Measurements from ENCODE around the gene SESN3.
"Not testable (repeated sequence)": the region's sequence is repeated elsewhere in the genome, so short reads cannot be mapped to it uniquely, and the experiment has no call there.

Gene SESN3, protein sequence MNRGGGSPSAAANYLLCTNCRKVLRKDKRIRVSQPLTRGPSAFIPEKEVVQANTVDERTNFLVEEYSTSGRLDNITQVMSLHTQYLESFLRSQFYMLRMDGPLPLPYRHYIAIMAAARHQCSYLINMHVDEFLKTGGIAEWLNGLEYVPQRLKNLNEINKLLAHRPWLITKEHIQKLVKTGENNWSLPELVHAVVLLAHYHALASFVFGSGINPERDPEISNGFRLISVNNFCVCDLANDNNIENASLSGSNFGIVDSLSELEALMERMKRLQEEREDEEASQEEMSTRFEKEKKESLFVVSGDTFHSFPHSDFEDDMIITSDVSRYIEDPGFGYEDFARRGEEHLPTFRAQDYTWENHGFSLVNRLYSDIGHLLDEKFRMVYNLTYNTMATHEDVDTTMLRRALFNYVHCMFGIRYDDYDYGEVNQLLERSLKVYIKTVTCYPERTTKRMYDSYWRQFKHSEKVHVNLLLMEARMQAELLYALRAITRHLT

DNA sequence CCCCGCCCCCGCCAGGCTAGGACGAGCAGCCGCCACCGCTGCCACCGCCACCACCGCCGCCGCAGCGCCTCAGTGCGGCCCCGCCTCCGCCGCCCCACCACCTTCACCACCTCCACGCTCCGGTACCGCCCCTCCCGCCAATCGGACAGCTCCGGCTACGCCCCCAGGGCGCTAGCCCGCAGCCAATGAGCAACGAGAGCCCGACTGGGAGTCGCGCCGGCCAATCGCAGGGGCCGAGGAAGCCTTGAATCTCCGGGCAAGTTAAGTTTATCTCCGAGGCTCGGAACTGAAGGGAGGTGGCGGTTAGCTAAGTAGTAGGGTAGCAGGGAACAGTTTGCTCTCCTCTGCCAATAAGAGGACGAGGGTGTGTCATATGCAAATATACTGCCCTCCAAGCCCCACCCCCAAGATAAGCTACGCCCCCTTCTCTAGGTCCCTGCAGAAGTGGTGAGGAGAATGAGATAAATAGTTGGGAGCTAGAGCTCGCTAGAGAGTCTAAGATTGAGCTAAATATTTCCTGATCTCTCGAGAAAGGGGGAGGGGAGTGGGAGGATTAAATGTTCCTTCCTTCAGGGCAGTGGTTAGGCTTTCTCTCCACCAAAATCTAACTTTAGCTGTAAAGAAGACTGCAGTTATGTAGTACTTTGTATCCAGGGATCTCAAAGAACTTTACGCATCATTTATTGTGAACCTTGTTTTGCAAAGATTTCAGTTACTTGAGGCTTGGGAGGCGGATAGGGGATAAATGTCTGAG, at the start of gene SESN3:
SESN3 (minus strand) TSS at position 76 of the 754 bp plus-strand sequence. CDS start 342 bp downstream, outside the sequence.
- DNase-seq (ENCODE audit: low read depth, low spot score), result peak; percentile 99

DNA sequence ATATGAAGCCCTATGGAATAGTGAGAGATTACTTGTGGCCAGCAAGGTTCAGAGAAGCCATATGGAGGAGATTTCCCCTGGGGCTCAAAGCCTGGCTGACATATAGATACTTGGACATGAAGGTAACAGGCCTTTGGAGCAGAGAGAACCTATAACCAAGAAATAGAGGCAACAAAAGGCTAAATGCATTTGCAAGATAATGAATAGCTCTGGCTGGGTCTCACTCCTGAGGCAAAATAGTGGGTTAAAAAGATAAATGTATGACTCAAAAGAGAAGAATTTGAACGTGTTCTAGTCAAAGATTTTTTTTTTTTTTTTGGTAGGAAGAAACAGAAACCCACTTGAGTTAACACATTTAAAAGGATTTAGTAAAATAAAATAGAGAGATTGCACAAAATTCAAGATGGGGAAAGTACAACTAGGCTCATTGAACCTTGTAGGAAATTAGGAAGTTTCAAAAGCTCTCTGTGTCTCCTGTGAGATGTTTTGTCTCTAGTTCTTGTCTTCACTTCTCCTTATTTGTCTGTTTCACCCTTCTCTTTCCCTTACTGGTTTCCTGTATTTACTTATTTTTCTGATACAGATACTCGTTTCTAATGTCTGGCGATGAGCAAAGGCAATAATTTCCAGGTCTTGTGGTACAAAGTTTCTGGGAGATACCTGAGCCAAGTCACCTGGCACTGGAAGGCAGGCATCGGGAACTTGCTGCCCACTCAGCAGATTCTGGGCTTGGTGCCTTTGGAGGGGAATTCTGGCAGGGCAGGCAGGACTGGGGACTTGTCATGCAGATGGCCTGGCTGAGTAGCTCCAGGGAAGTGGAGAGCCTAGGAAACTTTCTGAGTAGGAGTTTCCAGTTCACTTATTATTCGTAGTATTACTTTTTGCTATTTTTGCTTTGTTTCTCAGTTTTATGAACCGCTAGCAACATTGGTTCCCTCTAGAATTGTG, 49.2 kb upstream of the SESN3 start:
- peak; percentile 78 for DNase-seq (ENCODE audit: low read depth, low spot score)

DNA sequence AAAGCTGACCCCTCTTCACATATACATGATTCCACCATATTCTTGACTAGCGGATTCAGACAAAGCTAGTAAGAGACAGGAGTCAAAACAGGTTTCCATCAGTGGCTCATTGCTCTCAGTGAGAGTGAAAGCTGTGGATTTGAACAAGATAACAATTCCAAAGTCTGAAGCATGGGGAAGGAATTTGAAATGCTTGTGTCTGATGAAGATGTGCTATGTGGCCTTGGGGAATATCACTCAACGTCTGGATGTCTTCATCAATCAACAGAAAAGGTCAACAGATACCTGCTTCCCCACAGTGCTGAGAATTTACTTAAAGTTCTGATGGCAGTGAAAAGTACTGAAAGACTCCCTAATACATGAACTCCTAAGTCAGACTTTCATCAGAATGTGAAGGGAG, 46.9 kb upstream of the SESN3 start:
- DNase-seq (ENCODE audit: low read depth, low spot score), result peak; percentile 47

DNA sequence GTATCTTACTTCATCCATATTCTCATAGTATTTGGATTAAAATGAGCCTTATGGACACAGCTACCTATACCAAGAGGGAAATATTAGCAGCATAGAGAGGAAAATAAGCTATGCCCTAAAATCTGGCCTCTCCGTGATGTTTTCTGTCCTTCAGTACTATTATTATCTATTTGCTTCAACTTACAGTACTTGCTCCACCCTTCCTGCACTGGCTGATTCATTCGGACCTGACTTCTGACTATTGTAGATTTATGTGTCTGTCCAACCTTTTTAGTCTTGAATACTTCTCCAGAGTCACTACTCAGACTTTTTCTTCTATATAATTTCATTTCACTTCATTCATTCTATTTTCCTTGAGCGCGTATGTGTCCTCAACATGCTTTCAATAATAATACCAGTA, 45.1 kb upstream of the SESN3 start:
- no peak for DNase-seq (ENCODE audit: low read depth, low spot score)

DNA sequence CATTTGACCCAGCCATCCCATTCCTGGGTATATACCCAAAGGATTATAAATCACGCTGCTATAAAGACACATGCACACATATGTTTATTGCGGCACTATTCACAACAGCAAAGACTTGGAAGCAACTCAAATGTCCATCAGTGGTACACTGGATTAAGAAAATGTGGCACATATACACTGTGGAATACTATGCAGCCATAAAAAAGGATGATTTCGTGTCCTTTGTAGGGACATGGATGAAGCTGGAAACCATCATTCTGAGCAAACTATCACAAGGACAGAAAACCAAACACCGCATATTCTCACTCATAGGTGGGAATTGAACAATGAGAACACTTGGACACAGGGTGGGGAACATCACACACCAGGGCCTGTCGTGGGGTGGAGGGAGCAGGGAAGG, 42.6 kb upstream of the SESN3 start:
- not testable (repeated sequence) for DNase-seq (ENCODE audit: low read depth, low spot score)

DNA sequence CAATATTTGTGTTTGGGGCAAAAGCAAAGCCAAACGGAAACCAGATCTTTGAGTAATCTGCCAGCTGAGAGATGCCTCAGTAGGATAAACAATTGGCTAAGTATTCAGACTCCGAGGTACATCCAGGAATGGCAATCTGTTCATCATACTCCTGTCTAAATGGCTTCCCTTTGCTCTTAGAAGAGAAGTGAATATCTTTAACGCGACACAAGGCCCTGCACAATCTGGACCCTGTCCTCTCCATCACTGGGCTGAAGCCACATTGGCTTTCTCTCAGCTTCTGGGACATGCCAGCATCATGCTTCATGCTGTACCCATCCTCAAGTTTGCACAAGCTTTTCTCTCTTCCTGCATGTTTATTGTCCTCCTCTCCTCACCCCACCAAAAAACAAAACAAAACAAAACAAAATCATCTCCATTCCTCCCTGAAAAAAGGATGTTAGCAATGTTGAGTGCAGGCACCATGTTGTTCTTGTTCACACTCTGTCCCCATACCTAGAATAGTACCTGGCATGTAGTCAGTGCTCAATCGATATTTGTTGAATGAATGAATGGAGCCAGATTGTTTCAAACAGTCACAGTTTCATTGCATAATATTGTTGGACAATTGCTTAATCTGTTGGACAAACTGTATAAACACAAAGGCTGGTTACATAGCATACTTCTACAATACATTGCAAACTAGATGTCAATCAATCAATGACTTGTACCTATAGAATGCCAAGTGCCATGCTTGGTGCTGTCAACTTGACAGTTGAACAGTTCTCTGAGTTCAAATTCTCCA, 38.2 kb upstream of the SESN3 start:
- no peak for DNase-seq (ENCODE audit: low read depth, low spot score)

DNA sequence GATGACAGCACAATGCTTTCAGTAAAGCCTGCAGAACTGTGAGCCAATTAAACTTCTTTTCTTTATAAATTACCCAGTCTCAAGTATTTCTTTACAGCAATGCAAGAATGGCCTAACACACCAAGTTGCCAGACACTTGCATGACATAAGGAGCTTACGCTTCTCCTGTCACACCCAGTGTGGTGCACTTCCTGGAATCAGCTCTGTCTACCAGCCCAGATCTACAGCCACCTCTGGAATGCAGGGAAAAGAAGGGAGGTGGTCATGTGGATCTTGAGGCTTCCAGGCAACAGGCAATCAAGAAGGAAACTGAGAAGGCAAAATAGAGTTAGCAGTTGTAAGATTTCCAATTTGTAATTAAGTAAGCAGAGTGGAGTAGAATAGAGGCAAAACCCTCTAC, 37.4 kb upstream of the SESN3 start:
- no peak for DNase-seq (ENCODE audit: low read depth, low spot score)

DNA sequence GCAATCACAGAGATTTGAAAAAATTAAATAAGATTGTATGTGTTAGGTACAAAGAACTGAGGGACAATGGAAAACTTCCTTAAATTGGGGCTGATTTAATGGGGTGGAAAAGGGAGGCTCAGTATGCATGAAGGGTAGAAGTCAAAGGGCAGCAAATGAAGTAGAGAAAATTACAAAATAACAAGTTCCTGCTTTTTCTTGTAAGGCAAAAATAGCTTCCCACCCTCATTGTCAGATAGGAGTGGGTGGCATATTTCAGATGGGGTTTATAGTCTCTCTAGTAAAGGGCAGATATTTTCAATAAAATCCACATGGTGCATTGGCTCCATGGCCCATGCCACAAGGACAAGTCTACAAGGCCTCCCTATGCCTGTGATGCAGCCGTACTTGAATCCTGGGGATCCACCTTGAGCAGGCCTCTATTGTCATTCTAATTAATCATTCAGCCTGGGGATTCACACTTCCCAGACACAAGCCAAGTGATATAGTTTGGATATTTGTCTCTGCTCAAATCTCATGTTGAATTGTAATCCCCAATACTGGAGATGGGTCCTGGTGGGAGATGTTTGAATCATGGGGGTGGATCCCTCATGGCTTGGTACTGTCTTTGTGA, 36.7 kb upstream of the SESN3 start:
- no peak for DNase-seq (ENCODE audit: low read depth, low spot score)

DNA sequence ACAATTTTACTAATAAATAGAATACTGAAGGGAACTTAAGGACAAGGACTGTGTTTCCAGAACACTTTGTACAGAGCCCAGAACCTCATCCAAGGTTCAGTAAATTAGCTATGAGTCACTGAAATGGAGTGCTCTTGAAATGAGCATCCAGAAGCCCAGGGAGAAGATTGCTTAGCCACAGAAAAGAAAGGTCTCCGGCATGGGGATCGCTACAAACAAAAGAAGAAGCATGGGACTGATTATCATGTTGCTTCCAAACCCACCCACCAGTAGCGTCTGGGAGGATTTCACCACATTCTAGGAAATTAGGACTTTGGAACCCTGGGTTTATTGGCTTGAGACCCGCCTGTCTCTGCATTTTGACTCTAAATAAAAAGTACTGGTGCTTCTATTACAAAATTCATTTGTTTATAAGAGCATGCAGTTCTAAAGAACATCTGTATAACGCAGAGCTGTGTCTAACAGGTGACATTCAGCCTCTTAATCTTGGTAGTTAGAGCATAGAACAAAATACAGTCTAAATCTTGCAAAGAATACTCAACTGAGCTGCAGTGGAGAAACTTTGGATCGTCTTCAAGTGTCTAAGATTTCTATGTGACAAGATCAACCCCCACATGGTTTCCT, 35.9 kb upstream of the SESN3 start:
- no peak for DNase-seq (ENCODE audit: low read depth, low spot score)

DNA sequence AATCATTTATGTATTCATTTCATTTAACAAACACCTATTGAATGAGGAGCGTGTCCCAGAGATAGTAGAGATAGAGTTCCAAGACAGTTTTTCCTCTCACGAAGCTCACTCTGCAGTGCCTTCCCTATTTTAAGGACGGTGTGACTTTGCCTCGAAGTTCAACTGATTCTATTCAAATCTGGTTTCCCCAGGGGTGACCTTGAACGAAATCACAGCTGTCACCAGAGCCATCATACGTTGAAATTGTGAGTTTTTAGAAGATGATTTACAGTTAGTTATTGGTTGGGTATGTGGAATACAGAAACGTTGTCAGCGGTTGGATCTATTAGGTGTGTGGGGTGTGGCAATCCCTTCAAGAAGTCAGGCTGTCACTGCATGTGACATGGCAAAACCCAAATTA, 33.9 kb upstream of the SESN3 start:
- DNase-seq (ENCODE audit: low read depth, low spot score), result no peak

DNA sequence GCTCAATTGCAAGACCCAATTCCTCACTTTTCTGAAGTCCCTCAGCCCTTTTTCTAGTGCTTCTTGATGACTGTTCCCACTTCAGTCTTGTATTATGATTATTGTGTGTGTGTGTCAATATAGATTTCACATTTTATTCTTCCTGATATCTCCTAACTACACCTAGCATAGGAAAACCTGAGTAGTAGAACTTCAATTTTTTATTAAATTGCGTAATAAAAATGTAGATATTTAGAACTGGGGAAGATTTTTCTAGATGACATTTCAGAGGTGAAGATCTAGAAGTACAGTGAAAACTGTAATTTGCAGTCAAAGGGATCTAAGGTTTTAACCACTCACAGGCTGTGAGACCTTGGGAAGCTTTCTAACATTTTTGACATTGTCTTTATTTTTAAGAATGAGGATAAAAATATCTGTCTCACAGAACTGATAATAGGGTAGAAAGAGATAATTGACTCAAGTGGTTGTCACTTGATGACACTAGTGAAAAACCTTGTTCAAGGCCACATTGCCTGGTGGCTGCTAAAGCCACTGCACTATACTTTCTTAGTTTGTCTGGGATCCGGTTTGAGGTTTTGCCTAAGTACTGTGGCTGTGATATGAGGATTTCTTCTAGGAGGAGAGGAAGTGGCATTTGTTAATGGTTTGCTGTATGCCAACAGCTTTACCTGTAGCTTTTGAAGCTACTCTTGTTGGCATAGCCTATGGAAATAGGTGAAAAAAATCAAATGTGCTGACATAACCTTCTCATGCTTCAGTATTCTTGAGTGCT, 32.2 kb upstream of the SESN3 start:
- DNase-seq (ENCODE audit: low read depth, low spot score), result no peak

DNA sequence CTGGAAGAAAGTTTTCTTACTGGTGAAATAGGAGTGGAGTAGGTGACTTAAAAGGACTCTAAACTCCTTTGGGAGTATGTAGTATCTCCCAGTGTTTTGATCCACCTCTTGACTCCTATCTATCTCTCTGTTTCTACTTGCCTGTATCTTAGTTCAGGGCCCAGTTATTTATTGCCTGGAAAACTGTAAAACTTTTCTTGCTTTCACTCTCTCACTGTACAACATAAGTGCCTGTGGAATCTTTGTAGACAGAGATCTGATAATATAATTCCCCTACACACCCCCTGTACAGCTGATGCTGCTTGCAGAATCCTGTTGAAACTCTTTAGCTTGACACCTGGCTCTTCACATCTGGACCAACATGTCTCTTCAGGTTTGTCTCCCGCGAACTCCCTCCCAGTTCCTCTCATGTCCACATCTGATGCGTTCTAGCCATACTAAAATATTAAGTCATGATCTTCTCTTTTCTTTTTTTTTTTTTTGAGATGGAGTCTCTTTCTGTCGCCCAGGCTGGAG, 26.5 kb upstream of the SESN3 start:
- no peak for DNase-seq (ENCODE audit: low read depth, low spot score)

DNA sequence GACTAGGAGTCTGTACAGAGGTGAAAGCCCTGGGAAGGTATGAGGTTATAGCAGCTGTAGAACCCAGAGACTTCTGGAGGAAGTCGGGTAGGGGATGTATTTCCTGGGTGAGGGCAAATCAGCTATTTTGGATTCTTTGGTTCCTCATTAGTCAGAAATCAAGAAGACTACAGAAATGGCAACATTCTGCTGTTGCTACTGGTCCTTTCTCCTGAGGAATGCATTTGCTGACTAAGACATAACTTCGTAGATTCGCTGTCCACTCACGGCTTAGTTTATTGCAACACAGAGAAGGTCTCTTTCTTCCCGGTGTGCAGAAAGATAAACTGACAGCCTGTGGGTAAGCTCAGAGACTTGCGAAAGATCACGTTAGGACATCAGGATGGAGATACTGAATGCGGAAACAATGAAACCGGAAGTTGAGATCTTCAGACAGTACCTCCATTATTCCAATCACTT, 25.3 kb upstream of the SESN3 start:
- no peak for DNase-seq (ENCODE audit: low read depth, low spot score)

DNA sequence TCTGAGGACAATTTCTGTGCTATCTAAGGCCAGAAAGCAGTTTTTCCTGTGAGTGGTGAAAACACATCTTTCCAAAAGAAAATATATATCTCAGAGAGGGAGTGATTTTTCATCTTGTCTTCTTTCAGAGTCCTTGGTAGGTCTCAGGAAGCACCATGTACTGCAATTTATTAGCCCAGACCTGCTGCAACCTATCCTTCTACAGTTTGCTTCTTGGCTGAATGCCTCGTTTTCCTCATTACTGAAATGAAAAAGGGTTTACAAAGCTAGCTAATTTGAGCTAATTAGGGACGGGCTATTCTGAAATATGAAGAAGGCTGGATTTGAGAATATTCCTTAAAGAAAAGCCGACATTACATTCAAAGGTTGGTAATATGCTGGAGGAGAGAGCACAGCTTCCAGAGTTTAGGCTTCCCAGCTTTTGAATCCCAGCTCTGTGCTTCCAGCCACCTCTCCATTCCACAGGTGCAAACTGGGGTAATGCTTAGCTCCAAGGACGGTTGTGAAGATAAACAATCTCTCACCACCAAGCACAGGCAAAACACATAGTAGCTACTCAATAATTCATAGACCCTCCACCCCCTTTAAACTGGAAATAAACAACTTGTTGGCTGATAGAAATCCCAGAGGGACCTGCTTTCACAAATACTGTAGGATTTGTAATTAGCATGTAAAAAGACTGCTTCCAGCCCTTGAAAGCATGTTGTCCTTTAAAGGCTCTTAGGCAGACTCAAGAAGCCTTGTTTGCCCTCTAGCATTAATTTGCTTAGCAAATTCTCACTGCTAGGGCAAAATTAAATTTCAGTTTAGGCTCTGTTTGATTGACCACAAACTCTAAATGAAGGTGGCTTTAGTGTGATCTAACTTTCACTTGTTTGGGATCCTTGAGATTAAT, 24.5 kb upstream of the SESN3 start:
- DNase-seq (ENCODE audit: low read depth, low spot score), result peak; percentile 41

DNA sequence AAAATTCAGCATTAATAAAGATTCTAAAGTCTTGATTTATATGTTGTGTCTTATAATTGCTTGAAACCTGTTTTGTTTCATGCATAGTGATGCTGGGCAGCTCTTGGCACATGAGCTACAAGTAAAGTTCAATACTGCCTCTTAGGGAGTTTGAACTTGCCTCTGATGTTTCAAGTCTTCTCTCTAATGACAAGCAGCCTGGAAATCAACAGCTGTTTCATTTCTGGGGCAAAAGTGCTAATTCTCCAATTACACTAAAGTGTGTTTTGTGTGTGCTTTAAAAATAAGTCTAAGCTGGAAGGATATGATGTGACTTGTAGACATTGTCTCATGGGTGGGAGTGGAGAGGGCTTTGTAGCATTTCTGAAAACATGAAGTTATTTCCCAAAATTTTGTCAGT, 23.7 kb upstream of the SESN3 start:
- DNase-seq (ENCODE audit: low read depth, low spot score), result no peak

DNA sequence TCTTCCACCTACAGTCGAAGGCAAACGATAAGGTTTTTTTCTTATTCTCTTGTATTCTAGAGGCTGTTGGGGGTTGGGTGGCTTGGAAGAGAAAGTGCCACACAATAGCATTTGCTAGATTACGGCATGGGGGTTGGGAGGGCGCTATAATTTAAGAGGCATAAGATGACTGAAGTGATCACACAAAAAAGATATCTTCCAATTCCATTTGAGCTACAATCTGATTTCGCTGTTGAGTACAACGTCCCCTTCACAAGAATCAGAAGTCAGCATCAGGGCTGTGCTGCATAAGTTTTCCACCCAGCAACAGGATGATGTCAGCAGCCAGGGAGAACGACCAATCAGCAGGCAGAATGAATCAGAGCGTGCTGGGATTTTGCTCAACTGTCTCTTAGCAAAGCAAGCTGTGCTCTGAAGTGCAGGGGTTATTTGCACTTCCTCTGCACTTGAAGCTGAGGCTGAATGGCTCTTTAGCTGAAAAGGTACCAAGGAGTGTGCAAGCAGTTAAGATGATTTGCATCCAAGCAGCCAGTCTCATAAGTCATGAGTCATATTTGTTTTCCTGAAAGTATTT, 23.2 kb upstream of the SESN3 start:
- peak; percentile 82 for DNase-seq (ENCODE audit: low read depth, low spot score)

DNA sequence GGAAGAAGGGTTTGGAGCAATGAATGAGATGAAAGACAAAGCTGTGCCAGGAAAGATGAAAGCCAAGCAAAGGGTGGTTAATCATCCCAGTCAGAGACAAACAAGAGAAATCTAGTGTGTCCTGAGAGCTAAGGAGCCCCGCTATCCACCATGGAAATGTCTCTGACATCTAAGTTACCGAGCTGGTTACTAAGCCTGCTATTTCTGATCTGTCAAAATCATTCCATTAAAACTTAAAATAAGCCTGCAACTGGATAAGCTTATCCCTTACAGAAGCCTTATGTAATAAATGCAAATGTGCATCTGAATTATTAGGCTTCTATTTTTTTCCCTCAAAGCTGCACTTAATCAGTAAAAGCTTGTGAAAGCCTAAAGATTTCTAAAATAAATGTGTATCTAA, 22.1 kb upstream of the SESN3 start:
- DNase-seq (ENCODE audit: low read depth, low spot score), result no peak

DNA sequence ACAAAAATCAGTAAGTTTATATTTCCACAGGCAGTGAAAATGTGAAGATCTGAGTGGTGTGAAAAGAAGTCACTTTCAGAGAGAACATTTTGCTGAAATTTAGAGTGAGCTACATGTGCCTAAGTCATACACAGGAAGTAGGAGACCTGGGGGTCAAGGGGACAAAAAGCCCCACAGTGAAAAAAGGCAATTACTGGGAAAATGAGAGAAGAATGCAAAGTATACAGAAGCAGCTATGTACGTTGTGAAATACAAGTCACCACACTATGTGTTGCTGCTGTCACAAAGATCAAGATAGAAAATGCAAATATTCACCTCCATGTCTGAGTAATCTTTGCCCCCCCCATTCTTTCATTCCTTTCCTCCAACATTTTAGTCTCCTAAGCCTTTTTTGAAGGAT, 21.6 kb upstream of the SESN3 start:
- no peak for DNase-seq (ENCODE audit: low read depth, low spot score)

Measured in ELF-1 (cell line).